IMR-90 (cell line): ENCODE results near the gene KCNT1. TPM values are rescaled to one million over a fixed set of nuclear protein-coding genes. Genes with fewer than 3 reads are reported as not detected.

Experiments
- ATAC-seq: fragments of 200-7000 bp; cut with Tn5 transposase; 2 replicates; pipeline ENCODE4 v1.9.1; 2020; ENCODE audit warnings: low read depth, mild to moderate bottlenecking, moderate library complexity
- BruUV-seq: library from RNA; stranded (reverse); fragments of 400-500 nt; replicated peaks from 2 replicates; lab custom pipeline; 2021; lab: Mats Ljungman, UMichigan
- CTCF ChIA-PET: fragments of 300-600 bp; formaldehyde crosslinking; extraction: SDS; loops from one replicate; lab custom pipeline; 2021; ENCODE audit warnings: antibody characterized with exemption; lab: Yijun Ruan, JAX
- POLR2A ChIA-PET: fragments of 300-600 bp; sonication (Branson Sonifier 250); formaldehyde crosslinking; loops from one replicate; lab custom pipeline; 2022; ENCODE audit warnings: antibody characterized with exemption; ENCODE audit not compliant: unreplicated experiment; lab: Charles Lee
- DNase-seq: peaks from one replicate; pipeline ENCODE4 v3.0.0; 2013
- H2AFZ ChIP-seq: replicated peaks from 2 replicates; pipeline ENCODE3; 2013; ENCODE audit warnings: low read length, mild to moderate bottlenecking; ENCODE audit not compliant: poor library complexity
- H2AK5ac ChIP-seq: 2 replicates; pipeline ENCODE4 v1.6.1; 2013; ENCODE audit warnings: low read depth, low read length, inconsistent platforms
- H2AK9ac ChIP-seq: replicated peaks from 2 replicates; pipeline ENCODE3; 2013; ENCODE audit warnings: mild to moderate bottlenecking, low read depth, low read length, moderate library complexity; ENCODE audit not compliant: poor library complexity
- H2BK120ac ChIP-seq: 2 replicates; pipeline ENCODE4 v1.6.1; 2013; ENCODE audit warnings: low read depth, low read length, inconsistent platforms
- H2BK15ac ChIP-seq: 3 replicates; pipeline ENCODE4 v1.6.1; 2013; ENCODE audit warnings: low read depth, low read length, inconsistent platforms
- H2BK20ac ChIP-seq: 2 replicates; pipeline ENCODE4 v1.6.1; 2013; ENCODE audit warnings: low read depth, mild to moderate bottlenecking, inconsistent platforms, low read length, moderate library complexity
- H2BK5ac ChIP-seq: 2 replicates; pipeline ENCODE4 v1.6.1; 2013; ENCODE audit warnings: mild to moderate bottlenecking, low read depth, low read length, inconsistent platforms; ENCODE audit not compliant: poor library complexity, severe bottlenecking
- H3K14ac ChIP-seq: replicated peaks from 2 replicates; pipeline ENCODE4 v1.6.1; 2013; ENCODE audit warnings: low read depth, low read length, inconsistent platforms
- H3K18ac ChIP-seq: 2 replicates; pipeline ENCODE4 v1.6.1; 2013; ENCODE audit warnings: low read depth, low read length, control low read depth
- H3K23ac ChIP-seq: 2 replicates; pipeline ENCODE4 v1.6.1; 2013; ENCODE audit warnings: low read depth, low read length, inconsistent platforms
- H3K27ac ChIP-seq: 2 replicates; pipeline ENCODE4 v1.5.1; 2013; ENCODE audit warnings: mild to moderate bottlenecking, control low read depth, low read length; ENCODE audit not compliant: insufficient read depth
- H3K27me3 ChIP-seq: 2 replicates; pipeline ENCODE4 v1.6.1; 2013; ENCODE audit warnings: low read length; ENCODE audit not compliant: control insufficient read depth, insufficient read depth
- H3K36me3 ChIP-seq: 2 replicates; pipeline ENCODE4 v1.6.1; 2013; ENCODE audit warnings: low read length, mixed read lengths; ENCODE audit not compliant: control insufficient read depth, insufficient read depth
- H3K4ac ChIP-seq: 2 replicates; pipeline ENCODE4 v1.6.1; 2013; ENCODE audit warnings: low read depth, low read length, inconsistent platforms
- H3K4me1 ChIP-seq: 2 replicates; pipeline ENCODE4 v1.6.1; 2013; ENCODE audit warnings: low read length, mixed read lengths; ENCODE audit not compliant: control insufficient read depth, insufficient read depth
- H3K4me2 ChIP-seq: 2 replicates; pipeline ENCODE4 v1.6.1; 2013; ENCODE audit warnings: low read depth, mild to moderate bottlenecking, control low read depth, low read length, moderate library complexity
- H3K4me3 ChIP-seq: 2 replicates; pipeline ENCODE4 v1.5.1; 2013; ENCODE audit warnings: low read depth, mild to moderate bottlenecking, control low read depth, low read length, moderate library complexity; ENCODE audit not compliant: insufficient read depth
- H3K56ac ChIP-seq: 2 replicates; pipeline ENCODE4 v1.6.1; 2013; ENCODE audit warnings: low read length, inconsistent platforms; ENCODE audit not compliant: insufficient read depth; ENCODE audit errors: extremely low read depth
- H3K79me1 ChIP-seq, 2 experiments: 2 replicates each; pipeline ENCODE4 v1.6.1; 2013; ENCODE audit warnings: low read length in 2 of 2, inconsistent platforms in 1 of 2, low read depth in 1 of 2
- H3K9ac ChIP-seq: 2 replicates; pipeline ENCODE4 v1.6.1; 2013; ENCODE audit warnings: low read depth, low read length, control low read depth
- H3K9me1 ChIP-seq: 2 replicates; pipeline ENCODE4 v1.6.1; 2013; ENCODE audit warnings: low read length, inconsistent platforms; ENCODE audit not compliant: insufficient read depth
- H3K9me3 ChIP-seq: 2 replicates; pipeline ENCODE4 v1.6.1; 2013; ENCODE audit warnings: low read length; ENCODE audit not compliant: control insufficient read depth, insufficient read depth
- H4K20me1 ChIP-seq: 2 replicates; pipeline ENCODE4 v1.6.1; 2013; ENCODE audit warnings: low read length, inconsistent platforms; ENCODE audit not compliant: insufficient read depth
- H4K5ac ChIP-seq: 2 replicates; pipeline ENCODE4 v1.6.1; 2013; ENCODE audit warnings: mild to moderate bottlenecking, low read depth, low read length, control low read depth
- H4K8ac ChIP-seq, 2 experiments: 2 replicates each; pipeline ENCODE4 v1.6.1; 2013; ENCODE audit warnings: low read depth in 2 of 2, low read length in 2 of 2, control low read depth in 1 of 2, inconsistent platforms in 1 of 2
- H4K91ac ChIP-seq: 2 replicates; pipeline ENCODE4 v1.6.1; 2013; ENCODE audit warnings: low read depth, low read length, inconsistent platforms; ENCODE audit not compliant: insufficient read depth
- MAFK ChIP-seq: IDR thresholded peaks from 2 replicates; pipeline ENCODE4 v1.6.1; 2012; ENCODE audit warnings: low read depth, low read length, improper control_type of control experiment
- RAD21 ChIP-seq: IDR thresholded peaks from 2 replicates; pipeline ENCODE4 v1.6.1; 2012; ENCODE audit warnings: low read length, improper control_type of control experiment
- WGBS, 2 experiments: methylation state at CpG; one replicate each; pipeline versions ENCODE4 v1.1.5 to v1.1.7; 2013; ENCODE audit warnings: missing lambda C conversion rate in 2 of 2; ENCODE audit not compliant: insufficient read length in 1 of 2; ENCODE audit errors: extremely low coverage in 2 of 2; 5-methylcytosine and 5-hydroxymethylcytosine counted together
- dilution Hi-C: fragments of 300-500 bp; cut with HindIII; formaldehyde crosslinking; loops from one replicate; pipeline ENCODE4 v1.14.3; 2018; ENCODE audit warnings: low sequenced_read_pairs; ENCODE audit not compliant: unreplicated experiment
- in situ Hi-C: fragments of 300-500 bp; cut with MboI; formaldehyde crosslinking; loops from 3 replicates; pipeline ENCODE4 v1.14.3; 2019; ENCODE audit warnings: low sequenced_read_pairs, inconsistent platforms, mixed read lengths
- intact Hi-C: fragments of 100-400 bp; cut with micrococcal nuclease; formaldehyde crosslinking; loops from 2 replicates; pipeline ENCODE4 v1.10.0; 2022
- polyA plus RNA-seq, 3 experiments: library from polyadenylated mRNA; depleted of rRNA; stranded (reverse); fragments of >200 nt; gene quantifications; 2 replicates each; pipeline ENCODE4 v1.2.3, GENCODE V29; 2012; ENCODE audit warnings: low replicate concordance in 1 of 3
- total RNA-seq: library from RNA; depleted of rRNA; stranded (reverse); fragments of >200 nt; gene quantifications from 2 replicates; pipeline ENCODE4 v1.2.3, GENCODE V29; 2012

The KCNT1 gene
- total and polyA plus RNA-seq, 2 of the 4 experiments (the other 2 are of a cell fraction), result not detected

GRCh38 chr9:135786146-135786690, 84.2 kb downstream of the KCNT1 start:
- no peak overlapping the region for H3K4ac ChIP-seq
- no peak overlapping the region for H4K5ac ChIP-seq
- H3K18ac ChIP-seq, result no peak overlapping the region
- no peak for TF ChIP-seq MAFK
- TF ChIP-seq RAD21, result no peak
- H3K56ac ChIP-seq, result no peak overlapping the region
- ChIA-PET POLR2A (no interaction called here), CTCF (no interaction called here)
- no TSS peak for BruUV-seq
- no peak overlapping the region for H3K9ac ChIP-seq
- H2BK5ac ChIP-seq, result no peak overlapping the region
- DNase-seq, result no peak
- intact Hi-C loops (no loop called here), dilution Hi-C loops (no loop called here), in situ Hi-C loops (no loop called here)
- no peak overlapping the region for H3K27ac ChIP-seq
- no peak overlapping the region for H2AK5ac ChIP-seq
- H3K4me1 ChIP-seq, result no peaks in the 10 kb centered on the region
- H2AK9ac ChIP-seq, result no peak overlapping the region
- no peak overlapping the region for H2BK20ac ChIP-seq
- H2BK120ac ChIP-seq, result no peak overlapping the region
- H3K36me3 ChIP-seq, result no peaks in the 10 kb centered on the region
- H3K23ac ChIP-seq, result no peak overlapping the region
- no peaks in the 10 kb centered on the region for H3K9me1 ChIP-seq
- no peak for ATAC-seq
- no peak overlapping the region for H4K91ac ChIP-seq
- no peaks in the 10 kb centered on the region for H3K79me1 ChIP-seq
- no peak overlapping the region for H3K4me3 ChIP-seq
- no peaks in the 10 kb centered on the region for H3K9me3 ChIP-seq
- H2BK15ac ChIP-seq, result no peak overlapping the region
- no peaks in the 10 kb centered on the region for H4K20me1 ChIP-seq
- H4K8ac ChIP-seq, result no peak overlapping the region
- no peak overlapping the region for H2AFZ ChIP-seq
- H3K27me3 ChIP-seq, result peaks cover 23% of the 10 kb centered on the region; the same call in 1 of the 2 replicates
- no peak overlapping the region for H3K4me2 ChIP-seq
- 87% methylated on average over 29 of the region's 44 CpGs; no CpG with 5 or more reads in 1 of the 2 experiments for WGBS, 2 experiments
- no peak overlapping the region for H3K14ac ChIP-seq
